Stimulated activated effector memory CD8-positive, alpha-beta T cell treated with anti-CD3 and anti-CD28 coated beads, Interleukin-12 subunit alpha, Interleukin-12 subunit beta, amount 100 ng/mL, for 72 hours (primary cell): ENCODE data around the gene HLX.
A peak's percentile ranks its signal among the peaks of the same experiment; 100 is the strongest.

Source experiments
- ATAC-seq: fragments of 150-1000 bp; cut with Tn5 transposase; 2 replicates; pipeline ENCODE4 v1.10.0; 2021
- DNase-seq, 2 donors: peaks; one replicate each; pipeline ENCODE4 v3.0.0; 2021 to 2022; ENCODE audit warnings: low spot score in 2 of 2
- H3K27ac Mint-ChIP-seq: one replicate; pipeline ENCODE4 v1.8.0; 2022; ENCODE audit warnings: mild to moderate bottlenecking, mixed read lengths
- H3K36me3 Mint-ChIP-seq: one replicate; pipeline ENCODE4 v1.8.0; 2022; ENCODE audit warnings: mild to moderate bottlenecking, mixed read lengths
- H3K4me1 Mint-ChIP-seq: one replicate; pipeline ENCODE4 v1.8.0; 2022; ENCODE audit warnings: mixed read lengths
- H3K4me3 Mint-ChIP-seq: one replicate; pipeline ENCODE4 v1.8.0; 2022; ENCODE audit warnings: mild to moderate bottlenecking, mixed read lengths
- H3K9me3 Mint-ChIP-seq: one replicate; pipeline ENCODE4 v1.8.0; 2022; ENCODE audit warnings: mixed read lengths

Gene HLX

GRCh38 chr1:220878191-220879075 is 810 bp upstream of the HLX start:
- Mint-ChIP-seq H3K36me3 (no peaks in the 10 kb centered on the region), H3K27ac (peak overlapping the region; percentile 26), H3K9me3 (no peaks in the 10 kb centered on the region), H3K4me3 (peak overlapping the region; percentile 74), H3K4me1 (peaks cover 31% of the 10 kb centered on the region)
- ATAC-seq (no peak), DNase-seq (no peak)

GRCh38 chr1:220879509-220880361 is 492 bp downstream of the HLX start:
- H3K4me1 Mint-ChIP-seq, result peaks cover 31% of the 10 kb centered on the region
- H3K9me3 Mint-ChIP-seq, result no peaks in the 10 kb centered on the region
- ATAC-seq, result peak; percentile 54
- no peak overlapping the region for H3K27ac Mint-ChIP-seq
- DNase-seq, result no peak
- H3K4me3 Mint-ChIP-seq, result peak overlapping the region; percentile 74
- no peaks in the 10 kb centered on the region for H3K36me3 Mint-ChIP-seq

DNA sequence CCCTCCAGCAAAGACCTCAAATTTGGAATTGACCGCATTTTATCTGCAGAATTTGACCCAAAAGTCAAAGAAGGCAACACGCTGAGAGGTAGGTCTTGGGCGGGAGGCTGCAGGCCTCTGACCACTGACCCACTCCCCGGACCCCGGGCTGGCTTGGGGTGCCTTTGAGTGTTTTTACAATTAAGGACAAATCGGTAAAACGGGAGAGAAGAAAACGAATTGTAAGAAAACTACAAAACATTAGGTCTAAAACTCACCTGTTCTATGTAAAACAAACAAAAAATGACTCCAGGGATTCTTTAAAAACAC is 1.1 kb downstream of the HLX start:
- Mint-ChIP-seq H3K4me3 (peak overlapping the region; percentile 74), H3K27ac (no peak overlapping the region), H3K4me1 (peaks cover 31% of the 10 kb centered on the region), H3K9me3 (no peaks in the 10 kb centered on the region), H3K36me3 (no peaks in the 10 kb centered on the region)
- ATAC-seq (no peak), DNase-seq (no peak)

- Mint-ChIP-seq H3K4me3 (peak overlapping the region; percentile 74), H3K9me3 (no peaks in the 10 kb centered on the region), H3K36me3 (no peaks in the 10 kb centered on the region), H3K4me1 (peaks cover 31% of the 10 kb centered on the region), H3K27ac (no peak overlapping the region)
- ATAC-seq, result no peak
- no peak for DNase-seq
These were observed 1.7 kb downstream of the HLX start for GRCh38 chr1:220880726-220881506.

DNA sequence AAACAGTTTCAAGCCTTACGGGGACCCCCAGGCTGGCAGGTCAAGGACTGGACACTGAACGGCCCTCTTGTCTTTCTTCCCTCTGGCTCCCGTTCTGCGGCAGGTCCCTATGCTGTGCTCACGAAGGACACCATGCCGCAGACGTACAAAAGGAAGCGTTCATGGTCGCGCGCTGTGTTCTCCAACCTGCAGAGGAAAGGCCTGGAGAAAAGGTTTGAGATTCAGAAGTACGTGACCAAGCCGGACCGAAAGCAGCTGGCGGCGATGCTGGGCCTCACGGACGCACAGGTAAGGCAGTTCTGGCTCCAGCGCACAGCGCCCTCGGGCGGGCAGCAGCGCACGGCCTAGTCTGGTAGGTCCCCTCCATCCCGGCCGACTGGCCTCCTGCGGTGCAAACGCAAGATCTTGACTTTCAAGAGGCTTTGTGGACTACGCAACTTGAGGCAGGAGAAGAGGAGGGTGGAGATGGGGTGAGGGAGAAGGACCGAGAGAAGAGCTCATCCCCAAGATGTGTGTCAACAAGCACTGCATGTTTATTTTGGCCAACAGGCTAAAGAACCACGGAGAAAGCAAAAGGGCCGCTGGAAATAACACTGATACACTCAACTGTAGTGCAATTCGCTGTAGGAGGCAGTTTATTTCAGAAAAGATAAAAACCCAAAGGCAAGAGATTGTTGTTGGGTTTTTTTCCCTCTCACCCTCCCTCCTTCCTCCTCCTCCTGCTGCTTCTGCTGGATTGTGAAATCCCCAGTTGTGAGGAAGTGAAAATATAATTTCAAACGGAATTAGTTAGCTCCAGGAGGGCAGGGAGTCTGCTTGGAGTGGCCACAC is 3.0 kb downstream of the HLX start:
- Mint-ChIP-seq H3K4me1 (peaks cover 33% of the 10 kb centered on the region), H3K27ac (no peak overlapping the region), H3K36me3 (no peaks in the 10 kb centered on the region), H3K9me3 (no peaks in the 10 kb centered on the region), H3K4me3 (no peak overlapping the region)
- no peak for DNase-seq
- ATAC-seq, result no peak

- no peak overlapping the region for H3K4me3 Mint-ChIP-seq
- ATAC-seq, result no peak
- H3K36me3 Mint-ChIP-seq, result no peaks in the 10 kb centered on the region
- no peak for DNase-seq
- H3K27ac Mint-ChIP-seq, result no peak overlapping the region
- peaks cover 20% of the 10 kb centered on the region for H3K4me1 Mint-ChIP-seq
- no peaks in the 10 kb centered on the region for H3K9me3 Mint-ChIP-seq
These were observed 5.1 kb downstream of the HLX start for GRCh38 chr1:220884109-220884980.

GRCh38 chr1:220884981-220885918 is 6.0 kb downstream of the HLX start:
- no peaks in the 10 kb centered on the region for H3K36me3 Mint-ChIP-seq
- H3K4me3 Mint-ChIP-seq, result no peak overlapping the region
- ATAC-seq (no peak), DNase-seq (no peak)
- H3K27ac Mint-ChIP-seq, result no peak overlapping the region
- H3K4me1 Mint-ChIP-seq, result peaks cover 17% of the 10 kb centered on the region
- no peaks in the 10 kb centered on the region for H3K9me3 Mint-ChIP-seq

GRCh38 chr1:220885971-220886370 is 6.7 kb downstream of the HLX start:
- no peak overlapping the region for H3K27ac Mint-ChIP-seq
- H3K4me1 Mint-ChIP-seq, result peaks cover 10% of the 10 kb centered on the region
- DNase-seq (no peak), ATAC-seq (no peak)
- H3K4me3 Mint-ChIP-seq, result no peak overlapping the region
- H3K36me3 Mint-ChIP-seq, result no peaks in the 10 kb centered on the region
- no peaks in the 10 kb centered on the region for H3K9me3 Mint-ChIP-seq

DNA sequence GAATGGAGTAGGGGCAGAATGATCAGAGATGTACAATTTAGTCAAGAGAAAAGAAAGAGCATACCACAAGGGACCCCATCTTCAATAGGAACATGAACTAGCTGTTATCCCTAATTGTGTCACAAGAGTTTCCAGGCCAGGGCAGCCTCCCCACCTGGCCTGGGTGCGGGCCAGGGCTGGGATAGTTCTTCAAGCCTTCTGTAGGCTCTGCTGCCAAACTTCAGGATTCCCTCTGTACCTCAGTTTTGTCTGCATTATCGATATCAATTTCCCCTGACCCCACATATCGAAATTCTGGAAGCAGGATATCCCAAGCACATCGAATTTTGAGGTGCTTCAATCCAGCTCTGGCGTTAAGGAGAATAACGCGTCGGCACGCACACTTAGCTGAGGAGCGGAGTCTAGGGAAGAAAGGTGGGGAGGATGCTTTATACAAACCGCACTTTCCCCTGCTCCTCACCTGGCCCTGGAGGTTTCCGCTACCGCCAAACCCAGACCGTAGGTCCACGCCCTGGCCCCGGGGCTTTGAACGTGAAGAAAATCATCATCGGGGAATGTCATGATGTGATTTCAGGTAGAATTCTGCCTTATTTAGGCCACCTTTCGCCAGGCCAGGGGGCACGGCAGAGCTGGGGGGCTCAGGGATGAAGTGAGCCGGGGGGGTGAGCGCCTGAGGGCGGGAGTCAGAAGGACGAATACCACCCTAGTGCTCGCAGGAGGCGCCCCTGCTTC is 7.4 kb downstream of the HLX start:
- DNase-seq (peak in 1 of 2 donors; percentile 30), ATAC-seq (no peak)
- no peaks in the 10 kb centered on the region for H3K36me3 Mint-ChIP-seq
- H3K9me3 Mint-ChIP-seq, result no peaks in the 10 kb centered on the region
- H3K4me1 Mint-ChIP-seq, result peaks cover 6% of the 10 kb centered on the region
- H3K27ac Mint-ChIP-seq, result no peak overlapping the region
- no peak overlapping the region for H3K4me3 Mint-ChIP-seq

DNA sequence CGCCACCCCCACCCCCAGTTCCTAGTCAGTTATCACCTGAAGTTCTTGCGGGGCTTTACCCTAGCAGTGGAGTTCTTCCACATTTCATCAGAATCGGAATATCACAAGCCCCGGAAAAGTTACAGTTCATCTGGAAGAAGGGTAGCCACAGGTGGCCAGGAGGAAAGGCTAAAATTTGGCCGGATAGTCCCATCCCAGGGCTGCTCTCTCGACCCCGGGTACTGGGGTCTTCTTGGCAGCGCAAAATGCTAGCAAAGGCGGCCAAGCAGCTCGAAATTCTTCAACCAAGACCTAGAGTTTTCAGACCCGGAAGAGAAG is 7.9 kb downstream of the HLX start:
- H3K27ac Mint-ChIP-seq, result no peak overlapping the region
- DNase-seq (no peak), ATAC-seq (no peak)
- H3K4me3 Mint-ChIP-seq, result no peak overlapping the region
- no peaks in the 10 kb centered on the region for H3K36me3 Mint-ChIP-seq
- peaks cover 6% of the 10 kb centered on the region for H3K4me1 Mint-ChIP-seq
- H3K9me3 Mint-ChIP-seq, result no peaks in the 10 kb centered on the region

- Mint-ChIP-seq H3K4me1 (peaks cover 6% of the 10 kb centered on the region), H3K27ac (no peak overlapping the region), H3K9me3 (no peaks in the 10 kb centered on the region), H3K4me3 (no peak overlapping the region), H3K36me3 (no peaks in the 10 kb centered on the region)
- DNase-seq (no peak), ATAC-seq (no peak)
These were observed 8.5 kb downstream of the HLX start for GRCh38 chr1:220887520-220888416.

- no peak overlapping the region for H3K27ac Mint-ChIP-seq
- H3K9me3 Mint-ChIP-seq, result no peaks in the 10 kb centered on the region
- peaks cover 6% of the 10 kb centered on the region for H3K4me1 Mint-ChIP-seq
- DNase-seq (no peak), ATAC-seq (no peak)
- no peaks in the 10 kb centered on the region for H3K36me3 Mint-ChIP-seq
- no peak overlapping the region for H3K4me3 Mint-ChIP-seq
These were observed 9.3 kb downstream of the HLX start for GRCh38 chr1:220888417-220888986.
